HG02981 (cell line): ENCODE data around the gene CXCL13.
"Not testable (repeated sequence)": the region's sequence is repeated elsewhere in the genome, so short reads cannot be mapped to it uniquely, and the experiment has no call there.

Experiments
- ATAC-seq: cut with Tn5 transposase; IDR thresholded peaks from one replicate; pipeline ENCODE4 v1.9.1; 2021; ENCODE audit warnings: mild to moderate bottlenecking, moderate library complexity; ENCODE audit not compliant: unreplicated experiment

Gene CXCL13

GRCh38 chr4:77652237-77652897, 46.7 kb downstream of the CXCL13 start:
- ATAC-seq: no peak

GRCh38 chr4:77653162-77653758, 47.6 kb downstream of the CXCL13 start:
- ATAC-seq: no peak

- ATAC-seq: not testable (repeated sequence)
Measured at GRCh38 chr4:77660318-77660717, 54.7 kb downstream of the CXCL13 start.
